ENCODE measurements around the gene KRT82. TPM values are rescaled to one million over a fixed set of nuclear protein-coding genes. Genes with fewer than 3 reads are reported as not detected.

Gene KRT82
- polyA plus RNA-seq, 1 of the 3 experiments (the other 2 are of a cell fraction): not detected

GRCh38 chr12:52423035-52423434 lies 16.9 kb upstream of the KRT82 start:
- no peak overlapping the region for H3K4me3 ChIP-seq (ENCODE audit: low read depth in 2 of 2, low read length in 1 of 2)
- ChIA-PET CTCF (interaction anchor here (1.0 to 1.2 kb wide), 2 partner anchors 9 to 32 kb away, joined by 3 read pairs; no protein-coding TSS in a partner anchor), POLR2A (no interaction called here)
- no peaks in the 10 kb centered on the region for H3K79me2 ChIP-seq (ENCODE audit: insufficient read depth)
- no peak overlapping the region for H2AFZ ChIP-seq (ENCODE audit: low read depth)
- no peak overlapping the region for H3K9ac ChIP-seq
- H3K27ac ChIP-seq (ENCODE audit: low read depth in 2 of 2, low read length in 1 of 2): no peak overlapping the region
- no peaks in the 10 kb centered on the region for H3K4me1 ChIP-seq (ENCODE audit: control insufficient read depth in 1 of 2, insufficient read depth in 2 of 2, low read depth in 1 of 2, low read length in 1 of 2)
- H4K20me1 ChIP-seq (ENCODE audit: insufficient read depth): no peaks in the 10 kb centered on the region
- no peak overlapping the region for H3K4me2 ChIP-seq
- H3F3A ChIP-seq (replicated peaks; ENCODE audit: insufficient read depth): no peaks in the 10 kb centered on the region
- TF ChIP-seq TCF12 (IDR thresholded peaks at IDR 0.05): no peak
- no peak for TF ChIP-seq RCOR1 (IDR thresholded peaks at IDR 0.05; ENCODE audit: low read length)
- TF ChIP-seq ELF1 (IDR thresholded peaks at IDR 0.05): no peak
- TF ChIP-seq CHD2 (IDR thresholded peaks at IDR 0.05; ENCODE audit: low read length, partially characterized antibody): no peak
- TF ChIP-seq USF2 (IDR thresholded peaks at IDR 0.05; ENCODE audit: borderline replicate concordance, low read depth, low read length): no peak
- no peak for TF ChIP-seq POLR2AphosphoS5 (IDR thresholded peaks at IDR 0.05; ENCODE audit: low read depth, low read length)
- no peak for TF ChIP-seq NFIC (IDR thresholded peaks at IDR 0.05; ENCODE audit: borderline replicate concordance)
- H3K36me3 ChIP-seq (replicated peaks in 1 of 2; ENCODE audit: control insufficient read depth in 1 of 2, insufficient read depth in 2 of 2, low read length in 1 of 2): no peaks in the 10 kb centered on the region
- DNase-seq: no peak
- peaks cover 28% of the 10 kb centered on the region; the same call in 1 of the 2 replicates for H3K27me3 ChIP-seq (ENCODE audit: insufficient read depth)
- H3K9me3 ChIP-seq: no peaks in the 10 kb centered on the region
- 26% methylated on average over 6 of the region's 6 CpGs for WGBS (ENCODE audit: low lambda C conversion rate)
- no peaks in the 10 kb centered on the region for H3K9me2 ChIP-seq

- POLR2A ChIA-PET: no interaction called here
- Histone ChIP-seq H3K36me3 (replicated peaks in 1 of 2; ENCODE audit: control insufficient read depth in 1 of 2, insufficient read depth in 2 of 2, low read length in 1 of 2) (no peaks in the 10 kb centered on the region), H3K4me2 (no peak overlapping the region), H4K20me1 (ENCODE audit: insufficient read depth) (no peaks in the 10 kb centered on the region), H3K9me2 (no peaks in the 10 kb centered on the region), H3K4me3 (ENCODE audit: low read depth in 2 of 2, low read length in 1 of 2) (no peak overlapping the region), H3K9ac (no peak overlapping the region), H3K79me2 (ENCODE audit: insufficient read depth) (no peaks in the 10 kb centered on the region), H3K27me3 (ENCODE audit: insufficient read depth) (peaks cover 15% of the 10 kb centered on the region; the same call in 1 of the 2 replicates), H3K4me1 (ENCODE audit: control insufficient read depth in 1 of 2, insufficient read depth in 2 of 2, low read depth in 1 of 2, low read length in 1 of 2) (peaks cover 0 to 5% of the 10 kb centered on the region in 2 experiments; a peak in 1 of 4 replicates), H3F3A (replicated peaks; ENCODE audit: insufficient read depth) (no peaks in the 10 kb centered on the region), H2AFZ (ENCODE audit: low read depth) (no peak overlapping the region), H3K9me3 (no peaks in the 10 kb centered on the region), H3K27ac (ENCODE audit: low read depth in 2 of 2, low read length in 1 of 2) (no peak overlapping the region)
- TF ChIP-seq YY1 (IDR thresholded peaks at IDR 0.05; ENCODE audit: low read depth) (no peak), RAD21 (IDR thresholded peaks at IDR 0.05; ENCODE audit: low read length) (no peak), ZBTB33 (IDR thresholded peaks at IDR 0.05; ENCODE audit: borderline replicate concordance, low read depth) (no peak), NRF1 (IDR thresholded peaks at IDR 0.05; ENCODE audit: low read depth, low read length) (no peak)
- CTCF ChIA-PET: no interaction called here
- no peak for DNase-seq
- WGBS (ENCODE audit: low lambda C conversion rate): 13% methylated on average over 1 of the region's 1 CpG
Observed at GRCh38 chr12:52419656-52420055, 13.5 kb upstream of the KRT82 start.

Measured in SK-N-SH (cell line).